MM.1S (cell line): ENCODE measurements around the gene OBSL1.

Experiments used
- EZH2 ChIP-seq: fragments of 300-600 bp; sonication (generic); optimal IDR thresholded peaks from 2 replicates; pipeline ENCODE3; 2017; ENCODE audit warnings: low read depth, mild to moderate bottlenecking, antibody characterized with exemption, low read length, mixed read lengths
- EZH2phosphoT487 ChIP-seq: fragments of 300-600 bp; sonication (generic); IDR thresholded peaks from 2 replicates; pipeline ENCODE4 v1.6.1; 2018; ENCODE audit warnings: antibody characterized with exemption, low read length
- TF ChIP-seq, protein P1 (sequence below): fragments of 300-600 bp; sonication (generic); IDR thresholded peaks from 2 replicates; pipeline ENCODE4 v1.5.1; 2016; ENCODE audit warnings: antibody characterized with exemption, low read length, mixed read lengths

DNA sequence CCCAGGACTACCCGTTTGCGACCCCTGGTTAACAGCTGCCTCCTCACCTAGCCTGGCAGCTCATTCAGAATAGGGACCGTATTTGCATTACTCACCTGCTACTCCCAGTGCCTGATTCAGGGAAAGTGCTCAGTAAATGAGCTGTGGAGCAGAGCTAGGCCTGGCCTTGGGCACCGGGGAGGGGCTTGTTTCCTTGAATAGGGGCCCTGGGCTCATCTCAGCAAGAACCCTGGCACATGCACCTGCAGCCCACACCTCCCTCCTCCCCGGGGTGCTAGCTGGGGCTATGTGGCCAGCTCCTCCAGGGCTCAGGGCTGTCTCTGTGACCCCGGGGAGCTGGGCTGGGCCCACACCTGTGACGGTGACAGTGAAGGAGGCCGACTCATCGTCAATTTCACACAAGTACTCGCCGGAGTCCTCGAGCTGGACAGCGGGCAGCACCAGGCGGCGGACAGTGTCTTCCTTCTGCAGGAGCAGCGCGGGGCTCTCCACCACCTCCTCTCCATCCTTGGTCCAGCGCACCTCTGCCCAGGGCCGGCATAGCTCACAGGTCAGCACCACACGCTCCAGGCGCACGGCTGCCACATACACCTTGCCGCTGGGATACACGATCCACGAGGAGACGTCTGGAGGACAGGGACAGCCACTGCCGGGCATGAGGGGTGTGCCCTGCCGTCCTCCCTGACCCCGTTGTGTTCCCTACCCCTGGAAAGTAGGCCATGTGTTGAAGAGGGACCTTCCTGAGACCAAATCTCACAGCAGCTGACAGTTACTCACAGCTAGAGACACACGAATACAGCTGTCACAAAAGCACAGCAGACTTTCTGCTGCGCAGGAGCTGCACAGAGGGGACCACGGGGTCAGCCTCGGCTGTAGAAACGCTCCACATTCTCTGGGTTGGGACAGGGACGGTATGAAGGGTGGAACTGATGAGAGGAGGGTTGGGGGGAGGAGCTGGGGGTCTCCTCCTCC, 9.0 kb downstream of the OBSL1 start:
- TF ChIP-seq EZH2 (no peak), EZH2phosphoT487 (no peak)
- TF ChIP-seq, protein P1, sequence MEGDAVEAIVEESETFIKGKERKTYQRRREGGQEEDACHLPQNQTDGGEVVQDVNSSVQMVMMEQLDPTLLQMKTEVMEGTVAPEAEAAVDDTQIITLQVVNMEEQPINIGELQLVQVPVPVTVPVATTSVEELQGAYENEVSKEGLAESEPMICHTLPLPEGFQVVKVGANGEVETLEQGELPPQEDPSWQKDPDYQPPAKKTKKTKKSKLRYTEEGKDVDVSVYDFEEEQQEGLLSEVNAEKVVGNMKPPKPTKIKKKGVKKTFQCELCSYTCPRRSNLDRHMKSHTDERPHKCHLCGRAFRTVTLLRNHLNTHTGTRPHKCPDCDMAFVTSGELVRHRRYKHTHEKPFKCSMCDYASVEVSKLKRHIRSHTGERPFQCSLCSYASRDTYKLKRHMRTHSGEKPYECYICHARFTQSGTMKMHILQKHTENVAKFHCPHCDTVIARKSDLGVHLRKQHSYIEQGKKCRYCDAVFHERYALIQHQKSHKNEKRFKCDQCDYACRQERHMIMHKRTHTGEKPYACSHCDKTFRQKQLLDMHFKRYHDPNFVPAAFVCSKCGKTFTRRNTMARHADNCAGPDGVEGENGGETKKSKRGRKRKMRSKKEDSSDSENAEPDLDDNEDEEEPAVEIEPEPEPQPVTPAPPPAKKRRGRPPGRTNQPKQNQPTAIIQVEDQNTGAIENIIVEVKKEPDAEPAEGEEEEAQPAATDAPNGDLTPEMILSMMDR = no peak
